GM06990 (cell line): Measurements from ENCODE around the gene CCIN.

ENCODE experiments used
- DNase-seq: peaks from one replicate; pipeline ENCODE4 v3.0.0-alpha.2; 2011; ENCODE audit not compliant: insufficient read length; ENCODE audit errors: extremely low read depth
- H3K27me3 ChIP-seq: replicated peaks from 2 replicates; pipeline ENCODE4 v1.6.0; 2011; ENCODE audit warnings: low read length; ENCODE audit not compliant: control insufficient read depth, insufficient read depth
- H3K36me3 ChIP-seq: 2 replicates; pipeline ENCODE4 v1.5.1; 2011; ENCODE audit warnings: low read length; ENCODE audit not compliant: control insufficient read depth, insufficient read depth
- H3K4me3 ChIP-seq: replicated peaks from 2 replicates; pipeline ENCODE4 v1.5.1; 2011; ENCODE audit warnings: low read depth, mild to moderate bottlenecking, control low read depth, low read length
- CTCF ChIP-seq: IDR thresholded peaks from 2 replicates; pipeline ENCODE4 v1.5.1; 2011; ENCODE audit warnings: low read length, control low read depth, mild to moderate bottlenecking, inconsistent platforms; ENCODE audit not compliant: insufficient read depth, poor library complexity, severe bottlenecking

Gene CCIN

GRCh38 chr9:36166168-36166927 is 2.8 kb upstream of the CCIN start:
- H3K4me3 ChIP-seq = peak overlapping the region; percentile 54
- DNase-seq = peak; percentile 84
- H3K27me3 ChIP-seq = no peaks in the 10 kb centered on the region; the same call in none of the 2 replicates
- H3K36me3 ChIP-seq = no peaks in the 10 kb centered on the region
- peak; percentile 76 for TF ChIP-seq CTCF

- Histone ChIP-seq H3K4me3 (no peak overlapping the region), H3K36me3 (no peaks in the 10 kb centered on the region), H3K27me3 (peaks cover under 1% of the 10 kb centered on the region; the same call in 1 of the 2 replicates)
- no peak for TF ChIP-seq CTCF
- DNase-seq = no peak
Observed at GRCh38 chr9:36169708-36170107, 520 bp downstream of the CCIN start.

GRCh38 chr9:36170531-36170930 is 1.3 kb downstream of the CCIN start:
- DNase-seq = no peak
- Histone ChIP-seq H3K4me3 (no peak overlapping the region), H3K36me3 (no peaks in the 10 kb centered on the region), H3K27me3 (peaks cover 2% of the 10 kb centered on the region)
- no peak for TF ChIP-seq CTCF

- no peak for DNase-seq
- H3K36me3 ChIP-seq = no peaks in the 10 kb centered on the region
- no peak for TF ChIP-seq CTCF
- no peak overlapping the region for H3K4me3 ChIP-seq
- H3K27me3 ChIP-seq = peaks cover 2% of the 10 kb centered on the region
Observed at GRCh38 chr9:36173861-36174260, 4.7 kb downstream of the CCIN start.

GRCh38 chr9:36174271-36174670 is 5.1 kb downstream of the CCIN start:
- no peaks in the 10 kb centered on the region for H3K36me3 ChIP-seq
- H3K4me3 ChIP-seq = no peak overlapping the region
- peaks cover 2% of the 10 kb centered on the region for H3K27me3 ChIP-seq
- TF ChIP-seq CTCF = no peak
- no peak for DNase-seq
